ENCODE measurements around the gene GTF2H4.

Gene GTF2H4

DNA sequence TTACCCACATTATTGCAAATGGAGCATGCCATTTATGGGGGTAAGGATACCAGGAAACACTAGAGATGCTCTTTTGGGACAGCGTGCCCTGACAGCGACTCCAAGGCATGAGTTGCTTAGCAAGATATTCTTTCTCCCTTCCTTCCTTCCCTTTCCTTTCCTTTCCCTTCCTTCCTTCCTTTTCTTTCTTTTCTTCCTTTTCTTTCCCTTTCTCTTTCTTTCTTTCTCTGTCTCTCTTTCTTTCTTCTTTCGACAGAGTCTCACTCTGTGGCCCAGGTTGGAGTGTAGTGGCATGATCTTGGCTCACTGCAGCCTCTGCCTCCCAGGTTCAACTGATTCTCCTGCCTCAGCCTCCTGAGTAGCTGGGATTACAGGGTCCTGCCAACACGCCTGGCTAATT is 36.0 kb downstream of the GTF2H4 start:
- Histone ChIP-seq H3K4me2 (no peak overlapping the region), H3K4me1 (peaks cover 0 to 6% (median 0%) of the 10 kb centered on the region in 10 experiments; a peak in 2 of 20 replicates)

DNA sequence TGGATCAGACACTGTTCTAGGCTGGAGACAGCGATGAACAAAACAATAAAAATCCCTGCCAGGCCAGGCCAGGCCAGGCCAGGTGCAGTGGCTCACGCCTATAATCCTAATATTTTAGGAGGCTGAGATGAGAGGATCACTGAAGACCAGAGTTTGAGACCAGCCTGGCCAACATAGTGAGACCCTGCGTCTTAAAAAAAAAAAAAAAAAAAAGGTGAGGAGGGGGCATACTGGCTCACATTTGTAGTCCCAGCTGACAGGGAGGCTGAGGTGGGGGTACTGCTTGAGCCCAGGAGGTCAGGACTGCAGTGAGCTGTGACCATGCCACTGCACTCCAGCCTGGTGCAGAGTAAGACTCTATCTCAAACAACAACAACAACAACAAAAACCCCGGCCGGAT is 37.3 kb downstream of the GTF2H4 start:
- Histone ChIP-seq H3K9ac (no peak overlapping the region), H3K4me2 (no peak overlapping the region), H4K20me1 (no peaks in the 10 kb centered on the region; a peak in 1 of 22 replicates), H3K36me3 (no peaks in the 10 kb centered on the region), H3K4me1 (no peaks in the 10 kb centered on the region), H3K27me3 (no peaks in the 10 kb centered on the region), H3K27ac (no peak overlapping the region), H3K4me3 (no peak overlapping the region), H3K9me3 (replicated peaks in 1 of 11) (peaks cover 0 to 17% (median 7%) of the 10 kb centered on the region in 11 experiments; a peak in 12 of 22 replicates)
- TF ChIP-seq Cebpa-rat (IDR thresholded peaks at IDR 0.05) = no peak

More for the DNA sequence above, 36.0 kb downstream of the GTF2H4 start:
- Histone ChIP-seq H3K36me3 (no peaks in the 10 kb centered on the region), H3K27me3 (no peaks in the 10 kb centered on the region), H3K4me3 (no peak overlapping the region), H4K20me1 (no peaks in the 10 kb centered on the region; a peak in 1 of 22 replicates), H3K9me3 (replicated peaks in 1 of 11) (peaks cover 0 to 5% (median 0%) of the 10 kb centered on the region in 11 experiments; a peak in 2 of 22 replicates), H3K27ac (no peak overlapping the region), H3K9ac (no peak overlapping the region)
- TF ChIP-seq Cebpa-rat (IDR thresholded peaks at IDR 0.05) = no peak

DNA sequence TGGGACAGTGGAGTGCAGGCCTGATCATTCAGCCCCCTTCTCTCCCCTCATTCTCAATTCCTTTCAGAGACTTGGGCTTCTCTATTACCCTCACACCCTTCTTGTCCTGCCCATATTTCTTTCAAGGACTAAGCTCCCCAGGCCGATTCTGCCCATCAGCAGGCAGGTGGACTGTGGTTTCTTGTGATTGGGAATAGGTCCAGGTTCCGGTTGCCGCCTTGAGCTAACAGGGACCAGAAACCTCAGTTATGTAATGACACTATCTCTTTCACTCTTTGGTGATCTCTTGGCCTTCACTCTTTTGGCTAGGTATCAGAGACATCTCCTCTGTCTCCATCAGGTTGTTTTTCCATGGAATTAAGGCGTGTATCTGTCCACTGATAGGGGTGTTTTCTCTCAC is 39.2 kb downstream of the GTF2H4 start:
- Histone ChIP-seq H3K4me2 (no peak overlapping the region), H3K9ac (no peak overlapping the region), H3K27ac (no peak overlapping the region), H3K36me3 (no peaks in the 10 kb centered on the region), H4K20me1 (no peaks in the 10 kb centered on the region), H3K9me3 (replicated peaks in 1 of 11) (peaks cover 0 to 29% (median 19%) of the 10 kb centered on the region in 11 experiments; a peak in 15 of 22 replicates), H3K27me3 (0 out of 22 replicates have a peak, but pooled peaks cover 0 to 8% (median 0%) of the 10 kb centered on the region in 11 experiments), H3K4me3 (no peak overlapping the region), H3K4me1 (no peaks in the 10 kb centered on the region)
- TF ChIP-seq Cebpa-rat (IDR thresholded peaks at IDR 0.05) = no peak

DNA sequence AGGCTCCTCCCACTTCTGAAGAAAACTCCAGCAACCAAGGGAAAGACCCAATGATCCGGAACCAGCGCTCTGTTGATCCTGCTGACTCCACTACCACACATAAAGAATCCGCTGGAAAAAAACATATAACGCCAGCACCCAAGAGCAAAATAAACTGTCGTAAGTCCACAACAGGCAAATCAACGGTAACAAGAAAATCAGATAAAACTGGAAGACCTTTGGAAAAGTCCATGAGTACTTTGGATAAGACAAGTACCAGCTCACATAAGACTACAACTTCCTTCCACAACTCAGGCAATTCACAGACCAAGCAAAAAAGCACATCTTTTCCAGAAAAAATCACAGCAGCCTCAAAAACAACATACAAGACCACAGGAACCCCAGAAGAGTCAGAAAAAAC is 40.8 kb downstream of the GTF2H4 start:
- no peak overlapping the region for H3K27ac ChIP-seq
- no peaks in the 10 kb centered on the region for H3K36me3 ChIP-seq
- no peak overlapping the region for H3K9ac ChIP-seq
- H3K27me3 ChIP-seq = peaks cover 0 to 11% (median 0%) of the 10 kb centered on the region in 11 experiments; a peak in 4 of 22 replicates
- H3K9me3 ChIP-seq (replicated peaks in 1 of 11) = peaks cover 0 to 29% (median 19%) of the 10 kb centered on the region in 11 experiments; a peak in 15 of 22 replicates
- 0 out of 20 replicates have a peak, but pooled peaks cover 0 to 4% (median 0%) of the 10 kb centered on the region in 10 experiments for H3K4me1 ChIP-seq
- no peak for TF ChIP-seq Cebpa-rat (IDR thresholded peaks at IDR 0.05)
- H4K20me1 ChIP-seq = no peaks in the 10 kb centered on the region
- H3K4me3 ChIP-seq = no peak overlapping the region
- H3K4me2 ChIP-seq = no peak overlapping the region

DNA sequence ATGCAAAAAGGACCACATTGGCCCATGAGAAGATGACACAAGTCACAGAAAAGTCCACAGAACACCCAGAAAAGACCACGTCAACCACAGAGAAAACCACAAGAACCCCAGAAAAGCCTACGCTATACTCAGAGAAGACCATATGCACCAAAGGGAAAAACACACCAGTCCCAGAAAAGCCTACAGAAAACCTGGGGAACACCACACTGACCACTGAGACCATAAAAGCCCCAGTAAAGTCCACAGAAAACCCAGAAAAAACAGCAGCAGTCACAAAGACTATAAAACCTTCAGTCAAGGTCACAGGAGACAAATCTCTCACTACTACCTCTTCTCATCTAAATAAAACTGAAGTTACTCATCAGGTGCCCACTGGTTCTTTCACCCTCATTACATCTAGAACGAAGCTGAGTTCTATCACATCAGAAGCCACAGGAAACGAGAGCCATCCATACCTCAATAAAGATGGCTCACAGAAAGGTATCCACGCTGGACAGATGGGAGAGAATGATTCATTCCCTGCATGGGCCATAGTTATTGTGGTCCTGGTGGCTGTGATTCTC is 44.0 kb downstream of the GTF2H4 start:
- Histone ChIP-seq H3K27ac (no peak overlapping the region), H3K27me3 (peaks cover 0 to 36% (median 8%) of the 10 kb centered on the region in 11 experiments; a peak in 10 of 22 replicates), H3K4me2 (no peak overlapping the region), H3K4me3 (no peak overlapping the region), H3K9me3 (replicated peaks in 1 of 11) (peaks cover 0 to 29% (median 19%) of the 10 kb centered on the region in 11 experiments; a peak in 15 of 22 replicates), H4K20me1 (no peaks in the 10 kb centered on the region; a peak in 1 of 22 replicates), H3K9ac (no peak overlapping the region), H3K4me1 (peaks cover 16 to 23% (median 21%) of the 10 kb centered on the region in 10 experiments), H3K36me3 (no peaks in the 10 kb centered on the region)
- no peak for TF ChIP-seq Cebpa-rat (IDR thresholded peaks at IDR 0.05)

DNA sequence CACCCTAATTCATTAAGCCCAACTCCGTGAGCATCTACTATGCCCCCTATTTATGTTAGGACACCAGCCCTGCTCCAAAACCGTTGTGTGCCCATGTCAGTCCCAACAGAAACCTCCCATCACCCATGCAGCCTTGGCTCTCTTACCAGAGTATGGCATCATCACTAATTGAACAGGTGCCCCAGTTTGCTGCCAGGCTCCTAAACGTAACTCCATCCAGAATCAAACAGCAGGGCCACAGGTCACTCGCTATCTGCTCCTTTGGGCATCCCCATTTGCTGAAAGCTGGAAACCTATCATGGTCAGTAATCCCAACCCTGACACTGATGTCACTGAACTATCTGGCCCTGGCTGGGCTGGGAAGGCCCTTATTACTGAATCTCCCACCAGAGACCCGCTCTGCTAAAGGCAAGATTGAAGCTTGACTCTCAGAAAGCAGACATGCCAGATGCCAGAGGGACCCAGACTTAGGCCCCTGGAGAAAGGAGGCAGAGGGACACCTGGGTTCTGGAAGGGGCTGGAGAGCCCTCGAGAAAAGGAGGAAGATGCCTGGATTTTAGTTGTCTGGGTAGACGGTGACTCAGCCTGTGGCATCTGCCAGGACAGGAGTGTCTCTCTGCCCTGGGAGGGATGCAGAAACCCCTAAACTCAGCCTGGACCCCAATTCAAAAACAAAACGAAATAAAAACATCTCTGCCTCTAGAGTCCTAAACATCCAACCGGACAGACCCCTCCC is 46.8 kb downstream of the GTF2H4 start:
- Histone ChIP-seq H3K27ac (peak overlapping the region; percentile 33 to 75 (median 63); a peak in 20 of 22 replicates), H3K36me3 (no peaks in the 10 kb centered on the region), H3K9me3 (replicated peaks in 1 of 11) (peaks cover 0 to 22% (median 13%) of the 10 kb centered on the region in 11 experiments; a peak in 14 of 22 replicates), H3K4me2 (peak overlapping the region; percentile 81 to 95 (median 90)), H3K4me3 (peak overlapping the region; percentile 42 to 68 (median 56)), H3K4me1 (peaks cover 16 to 23% (median 21%) of the 10 kb centered on the region in 10 experiments), H3K27me3 (peaks cover 0 to 43% (median 8%) of the 10 kb centered on the region in 11 experiments; a peak in 10 of 22 replicates), H4K20me1 (no peaks in the 10 kb centered on the region; a peak in 1 of 22 replicates), H3K9ac (peak overlapping the region; percentile 39 to 78 (median 72); a peak in 21 of 22 replicates)
- no peak for TF ChIP-seq Cebpa-rat (IDR thresholded peaks at IDR 0.05)

DNA sequence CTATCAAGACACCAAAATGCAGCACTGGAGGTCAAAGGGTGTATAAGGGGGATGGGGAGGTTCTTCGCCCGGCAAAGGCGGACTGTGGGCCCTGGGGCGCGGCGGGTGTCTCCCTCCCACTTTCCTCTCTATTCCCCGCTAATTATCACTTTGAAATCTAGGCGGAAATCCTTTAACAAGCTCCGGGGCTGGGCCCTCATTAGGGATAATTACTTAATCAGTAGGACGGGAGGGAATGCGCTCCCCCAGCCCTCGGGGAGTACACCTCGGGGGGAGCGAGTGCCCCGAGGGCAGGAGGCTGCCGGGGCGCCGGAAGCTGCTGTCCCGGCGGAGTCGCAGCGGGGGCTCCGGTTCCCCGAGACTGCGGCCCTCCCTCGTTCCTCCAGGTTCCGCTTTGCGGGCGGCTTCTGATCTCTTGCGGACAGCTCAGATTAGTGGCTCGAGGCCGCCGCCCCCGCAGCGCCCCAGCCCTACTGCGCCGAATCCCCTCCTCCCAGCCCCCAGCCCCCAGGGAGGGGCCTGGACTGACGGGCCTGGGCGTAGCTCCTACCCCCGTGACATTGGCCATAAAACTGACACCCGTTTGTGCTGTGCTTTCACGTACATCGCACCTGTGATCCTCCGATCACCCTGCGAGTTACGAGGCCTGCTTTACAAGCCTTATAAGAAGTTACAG is 47.5 kb downstream of the GTF2H4 start:
- peaks cover 0 to 43% (median 8%) of the 10 kb centered on the region in 11 experiments; a peak in 10 of 22 replicates for H3K27me3 ChIP-seq
- H3K36me3 ChIP-seq = no peaks in the 10 kb centered on the region
- peak overlapping the region; percentile 39 to 78 (median 72) for H3K9ac ChIP-seq
- H3K4me3 ChIP-seq = peak overlapping the region; percentile 42 to 68 (median 56)
- peak overlapping the region; percentile 81 to 95 (median 90) for H3K4me2 ChIP-seq
- H3K9me3 ChIP-seq (replicated peaks in 1 of 11) = peaks cover 0 to 15% (median 8%) of the 10 kb centered on the region in 11 experiments; a peak in 13 of 22 replicates
- no peaks in the 10 kb centered on the region; a peak in 1 of 22 replicates for H4K20me1 ChIP-seq
- peaks cover 16 to 23% (median 21%) of the 10 kb centered on the region in 10 experiments for H3K4me1 ChIP-seq
- H3K27ac ChIP-seq = peak overlapping the region; percentile 33 to 75 (median 63); a peak in 21 of 22 replicates
- no peak for TF ChIP-seq Cebpa-rat (IDR thresholded peaks at IDR 0.05)

DNA sequence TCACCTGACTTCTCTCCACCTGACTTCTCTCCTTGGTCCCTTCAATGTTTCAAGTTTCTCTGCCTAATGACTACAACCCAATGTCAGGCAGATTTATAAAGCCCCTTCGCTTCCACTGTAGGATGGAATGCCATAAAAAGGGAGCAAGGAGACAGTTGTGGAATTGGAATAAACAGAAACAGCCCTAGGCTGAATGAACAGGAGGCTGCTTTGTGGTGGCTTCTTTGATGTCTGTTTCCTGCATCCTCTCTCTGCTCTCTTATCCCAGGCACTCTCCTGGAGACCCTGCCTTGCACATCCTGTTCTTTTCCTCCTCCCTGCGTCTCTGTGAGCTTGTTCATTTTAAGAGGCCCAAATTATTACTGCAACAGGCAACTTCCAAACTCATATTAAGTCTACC is 49.7 kb downstream of the GTF2H4 start:
- H3K27ac ChIP-seq = no peak overlapping the region
- no peaks in the 10 kb centered on the region for H3K36me3 ChIP-seq
- H3K9me3 ChIP-seq (replicated peaks in 1 of 11) = no peaks in the 10 kb centered on the region
- peaks cover 0 to 34% (median 8%) of the 10 kb centered on the region in 11 experiments; a peak in 10 of 22 replicates for H3K27me3 ChIP-seq
- H3K4me1 ChIP-seq = peaks cover 22 to 38% (median 32%) of the 10 kb centered on the region in 10 experiments
- no peak overlapping the region for H3K9ac ChIP-seq
- no peak overlapping the region for H3K4me3 ChIP-seq
- TF ChIP-seq Cebpa-rat (IDR thresholded peaks at IDR 0.05) = no peak
- no peaks in the 10 kb centered on the region; a peak in 1 of 22 replicates for H4K20me1 ChIP-seq
- no peak overlapping the region for H3K4me2 ChIP-seq

All from BLaER1 treated with 17β-estradiol and CSF1 and Interleukin-3, amounts not matched to agents 10 nM and 100 nM (cell line).